Measurements from ENCODE around the gene SLC2A5.
"Not testable (repeated sequence)": the region's sequence is repeated elsewhere in the genome, so short reads cannot be mapped to it uniquely, and the experiment has no call there.

- TF ChIP-seq, protein P1, sequence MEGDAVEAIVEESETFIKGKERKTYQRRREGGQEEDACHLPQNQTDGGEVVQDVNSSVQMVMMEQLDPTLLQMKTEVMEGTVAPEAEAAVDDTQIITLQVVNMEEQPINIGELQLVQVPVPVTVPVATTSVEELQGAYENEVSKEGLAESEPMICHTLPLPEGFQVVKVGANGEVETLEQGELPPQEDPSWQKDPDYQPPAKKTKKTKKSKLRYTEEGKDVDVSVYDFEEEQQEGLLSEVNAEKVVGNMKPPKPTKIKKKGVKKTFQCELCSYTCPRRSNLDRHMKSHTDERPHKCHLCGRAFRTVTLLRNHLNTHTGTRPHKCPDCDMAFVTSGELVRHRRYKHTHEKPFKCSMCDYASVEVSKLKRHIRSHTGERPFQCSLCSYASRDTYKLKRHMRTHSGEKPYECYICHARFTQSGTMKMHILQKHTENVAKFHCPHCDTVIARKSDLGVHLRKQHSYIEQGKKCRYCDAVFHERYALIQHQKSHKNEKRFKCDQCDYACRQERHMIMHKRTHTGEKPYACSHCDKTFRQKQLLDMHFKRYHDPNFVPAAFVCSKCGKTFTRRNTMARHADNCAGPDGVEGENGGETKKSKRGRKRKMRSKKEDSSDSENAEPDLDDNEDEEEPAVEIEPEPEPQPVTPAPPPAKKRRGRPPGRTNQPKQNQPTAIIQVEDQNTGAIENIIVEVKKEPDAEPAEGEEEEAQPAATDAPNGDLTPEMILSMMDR (IDR thresholded peaks at IDR 0.05) = not testable (repeated sequence)
- TF ChIP-seq POLR2A, EP300, POLR2AphosphoS5 (IDR thresholded peaks at IDR 0.05): not testable (repeated sequence)
Measured at GRCh38 chr1:9031077-9031476, 38.4 kb downstream of the SLC2A5 start.
